RWPE2 (cell line): ENCODE data around the gene MYOF.
A peak's percentile ranks its signal among the peaks of the same experiment; 100 is the strongest.

ENCODE experiments used
- ATAC-seq: fragments of 200-7000 bp; cut with Tn5 transposase; 3 replicates; pipeline ENCODE4 v1.9.1; 2021; ENCODE audit warnings: low read depth
- DNase-seq: peaks from one replicate; pipeline ENCODE4 v3.0.0-alpha.2; 2020; ENCODE audit warnings: low spot score
- H3K27ac ChIP-seq: fragments of 450-650 bp; 2 replicates; pipeline ENCODE4 v1.5.1; 2017; ENCODE audit warnings: mild to moderate bottlenecking; ENCODE audit not compliant: poor library complexity, severe bottlenecking
- H3K27me3 ChIP-seq: fragments of 250-450 bp; sonication (Bioruptor Pico); 2 replicates; pipeline ENCODE4 v1.5.1; 2021; ENCODE audit warnings: mild to moderate bottlenecking, moderate library complexity; ENCODE audit not compliant: insufficient read depth, poor library complexity, severe bottlenecking
- H3K36me3 ChIP-seq: fragments of 250-450 bp; sonication (Bioruptor Pico); 2 replicates; pipeline ENCODE4 v1.5.1; 2020; ENCODE audit warnings: low read depth, mild to moderate bottlenecking, moderate library complexity
- H3K4me1 ChIP-seq: fragments of 250-450 bp; sonication (Bioruptor Pico); 2 replicates; pipeline ENCODE4 v1.5.1; 2021; ENCODE audit warnings: mild to moderate bottlenecking, moderate library complexity; ENCODE audit not compliant: insufficient read depth, poor library complexity, severe bottlenecking
- H3K4me3 ChIP-seq: fragments of 250-450 bp; sonication (Bioruptor Pico); 2 replicates; pipeline ENCODE4 v1.5.1; 2021; ENCODE audit warnings: mild to moderate bottlenecking, moderate library complexity; ENCODE audit not compliant: severe bottlenecking
- H3K9me3 ChIP-seq: fragments of 250-450 bp; sonication (Bioruptor Pico); 2 replicates; pipeline ENCODE4 v1.5.1; 2021; ENCODE audit warnings: mild to moderate bottlenecking, moderate library complexity; ENCODE audit not compliant: severe bottlenecking
- CTCF ChIP-seq: fragments of 450-650 bp; IDR thresholded peaks from one replicate; pipeline ENCODE4 v1.5.1; 2017; ENCODE audit warnings: mild to moderate bottlenecking, moderate library complexity; ENCODE audit not compliant: poor library complexity, severe bottlenecking

Gene MYOF

GRCh38 chr10:93379731-93380575, 102.2 kb downstream of the MYOF start:
- peaks cover 63% of the 10 kb centered on the region for H3K4me1 ChIP-seq
- ATAC-seq, result 0 out of 3 replicates have a peak, but pooled peaks have one; percentile 13
- H3K27me3 ChIP-seq, result no peaks in the 10 kb centered on the region
- H3K9me3 ChIP-seq, result no peaks in the 10 kb centered on the region
- peaks cover 89% of the 10 kb centered on the region for H3K36me3 ChIP-seq
- TF ChIP-seq CTCF, result no peak
- H3K27ac ChIP-seq, result peak overlapping the region; percentile 98
- no peak for DNase-seq
- H3K4me3 ChIP-seq, result no peak overlapping the region

- ATAC-seq, result no peak
- Histone ChIP-seq H3K36me3 (peaks cover 91% of the 10 kb centered on the region), H3K27me3 (no peaks in the 10 kb centered on the region), H3K9me3 (no peaks in the 10 kb centered on the region), H3K4me1 (peaks cover 57% of the 10 kb centered on the region), H3K4me3 (no peak overlapping the region), H3K27ac (peak overlapping the region; percentile 98)
- DNase-seq, result no peak
- TF ChIP-seq CTCF, result no peak
Observed at GRCh38 chr10:93378997-93379730, 103.0 kb downstream of the MYOF start.

- H3K27ac ChIP-seq, result peak overlapping the region; percentile 98
- peaks cover 47% of the 10 kb centered on the region for H3K4me1 ChIP-seq
- no peak for ATAC-seq
Observed at GRCh38 chr10:93378039-93378438, 104.1 kb downstream of the MYOF start.

GRCh38 chr10:93376372-93377293, 105.5 kb downstream of the MYOF start:
- H3K4me3 ChIP-seq, result no peak overlapping the region
- ATAC-seq, result peak; percentile 89

More at GRCh38 chr10:93378039-93378438, 104.1 kb downstream of the MYOF start:
- TF ChIP-seq CTCF, result no peak
- H3K9me3 ChIP-seq, result no peaks in the 10 kb centered on the region
- H3K27me3 ChIP-seq, result no peaks in the 10 kb centered on the region
- peaks cover 97% of the 10 kb centered on the region for H3K36me3 ChIP-seq
- no peak for DNase-seq
- H3K4me3 ChIP-seq, result no peak overlapping the region

More at GRCh38 chr10:93376372-93377293, 105.5 kb downstream of the MYOF start:
- H3K9me3 ChIP-seq, result no peaks in the 10 kb centered on the region
- peaks cover 44% of the 10 kb centered on the region for H3K4me1 ChIP-seq
- peak; percentile 80 for DNase-seq
- H3K27me3 ChIP-seq, result no peaks in the 10 kb centered on the region
- peaks cover 97% of the 10 kb centered on the region for H3K36me3 ChIP-seq
- TF ChIP-seq CTCF, result peak; percentile 96
- H3K27ac ChIP-seq, result peak overlapping the region; percentile 98
